ENCODE data around the gene LCE4A.
"Not testable (repeated sequence)": the region's sequence is repeated elsewhere in the genome, so short reads cannot be mapped to it uniquely, and the experiment has no call there.

GRCh38 chr1:152685823-152686222, 22.1 kb upstream of the LCE4A start, which contains the start of gene LCE2B:
- TF ChIP-seq, protein P1, sequence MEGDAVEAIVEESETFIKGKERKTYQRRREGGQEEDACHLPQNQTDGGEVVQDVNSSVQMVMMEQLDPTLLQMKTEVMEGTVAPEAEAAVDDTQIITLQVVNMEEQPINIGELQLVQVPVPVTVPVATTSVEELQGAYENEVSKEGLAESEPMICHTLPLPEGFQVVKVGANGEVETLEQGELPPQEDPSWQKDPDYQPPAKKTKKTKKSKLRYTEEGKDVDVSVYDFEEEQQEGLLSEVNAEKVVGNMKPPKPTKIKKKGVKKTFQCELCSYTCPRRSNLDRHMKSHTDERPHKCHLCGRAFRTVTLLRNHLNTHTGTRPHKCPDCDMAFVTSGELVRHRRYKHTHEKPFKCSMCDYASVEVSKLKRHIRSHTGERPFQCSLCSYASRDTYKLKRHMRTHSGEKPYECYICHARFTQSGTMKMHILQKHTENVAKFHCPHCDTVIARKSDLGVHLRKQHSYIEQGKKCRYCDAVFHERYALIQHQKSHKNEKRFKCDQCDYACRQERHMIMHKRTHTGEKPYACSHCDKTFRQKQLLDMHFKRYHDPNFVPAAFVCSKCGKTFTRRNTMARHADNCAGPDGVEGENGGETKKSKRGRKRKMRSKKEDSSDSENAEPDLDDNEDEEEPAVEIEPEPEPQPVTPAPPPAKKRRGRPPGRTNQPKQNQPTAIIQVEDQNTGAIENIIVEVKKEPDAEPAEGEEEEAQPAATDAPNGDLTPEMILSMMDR (IDR thresholded peaks at IDR 0.05) = not testable (repeated sequence)
- not testable (repeated sequence) for TF ChIP-seq POLR2A, POLR2AphosphoS5, EP300 (IDR thresholded peaks at IDR 0.05)

Data from upper lobe of left lung (tissue), 4 donors.